HEK293T (cell line): ENCODE measurements around the gene ITGAD.

ENCODE experiments used
- CTCF ChIA-PET: fragments of 350-600 bp; formaldehyde crosslinking; extraction: SDS; loops from one replicate; lab custom pipeline; 2021; ENCODE audit warnings: antibody characterized with exemption, inconsistent platforms; lab: Yijun Ruan, JAX
- POLR2A ChIA-PET: fragments of 350-600 bp; formaldehyde crosslinking; extraction: SDS; loops from one replicate; lab custom pipeline; 2020; ENCODE audit warnings: antibody characterized with exemption, inconsistent platforms; lab: Yijun Ruan, JAX
- DNase-seq: peaks from one replicate; pipeline ENCODE4 v3.0.0; 2012; ENCODE audit warnings: mixed read lengths; ENCODE audit errors: extremely low spot score
- ARNT ChIP-seq: fragments of 450-650 bp; IDR thresholded peaks from 2 replicates; pipeline ENCODE4 v1.6.1; 2017; ENCODE audit warnings: mild to moderate bottlenecking
- BHLHE40 ChIP-seq: fragments of 450-650 bp; IDR thresholded peaks from 2 replicates; pipeline ENCODE4 v1.6.1; 2016; ENCODE audit warnings: mild to moderate bottlenecking, moderate library complexity, borderline replicate concordance
- CTBP1 ChIP-seq: fragments of 450-650 bp; IDR thresholded peaks from 2 replicates; pipeline ENCODE4 v1.6.1; 2016; ENCODE audit warnings: borderline replicate concordance
- ELF4 ChIP-seq: fragments of 450-650 bp; IDR thresholded peaks from 2 replicates; pipeline ENCODE4 v1.6.1; 2017; ENCODE audit warnings: antibody characterized with exemption
- FOXA1 ChIP-seq: fragments of 450-650 bp; IDR thresholded peaks from 2 replicates; pipeline ENCODE4 v1.6.1; 2016; ENCODE audit warnings: mild to moderate bottlenecking
- FOXK2 ChIP-seq: fragments of 450-650 bp; IDR thresholded peaks from 2 replicates; pipeline ENCODE4 v1.6.1; 2016; ENCODE audit warnings: mild to moderate bottlenecking
- FOXM1 ChIP-seq: fragments of 450-650 bp; IDR thresholded peaks from 2 replicates; pipeline ENCODE4 v1.6.1; 2017; ENCODE audit warnings: mild to moderate bottlenecking, borderline replicate concordance
- HDGF ChIP-seq: fragments of 450-650 bp; IDR thresholded peaks from 2 replicates; pipeline ENCODE4 v1.6.1; 2017; ENCODE audit warnings: antibody characterized with exemption, borderline replicate concordance
- L3MBTL2 ChIP-seq: fragments of 450-650 bp; conservative IDR thresholded peaks from 2 replicates; pipeline ENCODE4 v1.6.1; 2016; ENCODE audit warnings: mild to moderate bottlenecking
- LEF1 ChIP-seq: fragments of 450-650 bp; IDR thresholded peaks from 2 replicates; pipeline ENCODE4 v1.6.1; 2017; ENCODE audit warnings: mild to moderate bottlenecking, borderline replicate concordance
- NFRKB ChIP-seq: fragments of 450-650 bp; IDR thresholded peaks from 2 replicates; pipeline ENCODE4 v1.6.1; 2016; ENCODE audit warnings: mild to moderate bottlenecking, moderate library complexity
- SP1 ChIP-seq: fragments of 450-650 bp; IDR thresholded peaks from 2 replicates; pipeline ENCODE4 v1.6.1; 2017
- SUZ12 ChIP-seq: fragments of 450-650 bp; IDR thresholded peaks from 2 replicates; pipeline ENCODE4 v1.6.1; 2016; ENCODE audit warnings: mild to moderate bottlenecking
- TARDBP ChIP-seq: fragments of 450-650 bp; IDR thresholded peaks from 2 replicates; pipeline ENCODE4 v1.6.1; 2016
- ZNF384 ChIP-seq: fragments of 450-650 bp; IDR thresholded peaks from 2 replicates; pipeline ENCODE4 v1.6.1; 2016
- TF ChIP-seq, protein P1 (sequence below): fragments of 450-650 bp; IDR thresholded peaks from 2 replicates; pipeline ENCODE4 v1.6.1; 2016

The ITGAD gene

GRCh38 chr16:31400191-31400590 is 7.1 kb downstream of the ITGAD start:
- TF ChIP-seq HDGF (no peak), FOXM1 (no peak), ELF4 (no peak), SUZ12 (no peak), FOXA1 (no peak)
- TF ChIP-seq, protein P1, sequence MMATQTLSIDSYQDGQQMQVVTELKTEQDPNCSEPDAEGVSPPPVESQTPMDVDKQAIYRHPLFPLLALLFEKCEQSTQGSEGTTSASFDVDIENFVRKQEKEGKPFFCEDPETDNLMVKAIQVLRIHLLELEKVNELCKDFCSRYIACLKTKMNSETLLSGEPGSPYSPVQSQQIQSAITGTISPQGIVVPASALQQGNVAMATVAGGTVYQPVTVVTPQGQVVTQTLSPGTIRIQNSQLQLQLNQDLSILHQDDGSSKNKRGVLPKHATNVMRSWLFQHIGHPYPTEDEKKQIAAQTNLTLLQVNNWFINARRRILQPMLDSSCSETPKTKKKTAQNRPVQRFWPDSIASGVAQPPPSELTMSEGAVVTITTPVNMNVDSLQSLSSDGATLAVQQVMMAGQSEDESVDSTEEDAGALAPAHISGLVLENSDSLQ = no peak
- CTCF ChIA-PET = no interaction called here
- POLR2A ChIA-PET = no interaction called here
- DNase-seq = no peak

GRCh38 chr16:31401436-31401835 is 8.3 kb downstream of the ITGAD start:
- no peak for DNase-seq
- POLR2A ChIA-PET = no interaction called here
- CTCF ChIA-PET = no interaction called here
- TF ChIP-seq BHLHE40 = no peak
- no peak for TF ChIP-seq TARDBP
- no peak for TF ChIP-seq FOXK2
- TF ChIP-seq ELF4 = no peak
- TF ChIP-seq HDGF = no peak
- TF ChIP-seq FOXA1 = no peak
- TF ChIP-seq FOXM1 = no peak

- TF ChIP-seq CTBP1 (no peak), SP1 (no peak), HDGF (no peak), ELF4 (no peak), ARNT (no peak), SUZ12 (no peak), FOXM1 (no peak), NFRKB (no peak), ZNF384 (no peak), LEF1 (no peak), FOXK2 (no peak), TARDBP (no peak), FOXA1 (no peak), BHLHE40 (no peak), L3MBTL2 (no peak)
- TF ChIP-seq, protein P1 = no peak
- POLR2A ChIA-PET = no interaction called here
- CTCF ChIA-PET = interaction anchor here (0.7 kb wide), 1 partner anchor 156 kb away, joined by 3 read pairs; no protein-coding TSS in a partner anchor
- DNase-seq = no peak
Observed at GRCh38 chr16:31402687-31403086, 9.6 kb downstream of the ITGAD start.

GRCh38 chr16:31403590-31404352 is 10.6 kb downstream of the ITGAD start:
- ChIA-PET CTCF (interaction anchor here (0.6 kb wide), 1 partner anchor 1674 kb away, joined by 3 read pairs; no protein-coding TSS in a partner anchor), POLR2A (no interaction called here)
- TF ChIP-seq ELF4 (no peak), ARNT (no peak), BHLHE40 (no peak), FOXM1 (no peak), L3MBTL2 (no peak), SUZ12 (no peak), FOXA1 (no peak), HDGF (no peak)
- DNase-seq = no peak

DNA sequence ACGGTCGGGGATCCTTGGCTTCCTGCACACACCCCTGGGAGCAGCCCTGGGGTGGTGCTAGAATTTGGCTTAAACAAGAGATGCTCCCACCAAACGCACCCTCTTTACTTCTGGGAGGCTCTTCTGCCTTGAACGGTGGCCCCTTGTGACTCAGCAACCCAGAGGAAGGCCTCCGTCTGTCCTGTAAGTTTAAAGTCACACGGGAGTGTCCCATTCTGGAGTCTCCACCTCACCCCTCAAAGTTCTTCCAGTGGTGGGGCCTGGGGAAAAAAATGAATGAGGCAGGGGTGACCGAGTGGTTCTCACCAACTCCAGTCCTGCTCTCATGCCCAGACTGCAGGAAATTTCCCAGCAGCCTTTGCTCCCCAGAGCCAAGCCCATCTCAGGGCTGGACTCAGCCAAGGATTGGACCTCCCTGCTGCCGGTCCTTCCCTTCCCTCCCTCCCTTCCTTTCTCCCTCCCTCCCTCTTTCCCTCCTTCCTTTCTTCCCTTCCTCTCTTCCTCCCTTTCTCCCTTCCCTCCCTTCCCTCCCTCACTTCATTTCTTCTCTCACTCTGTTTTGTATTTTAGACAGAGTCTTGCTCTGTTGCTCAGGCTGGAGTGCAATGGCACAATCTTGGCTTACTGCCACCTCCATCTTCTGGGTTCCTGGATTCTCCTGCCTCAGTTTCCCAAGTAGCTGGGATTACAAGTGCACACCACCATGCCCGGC is 11.4 kb downstream of the ITGAD start:
- ChIA-PET POLR2A (no interaction called here), CTCF (no interaction called here)
- peak; percentile 53 for TF ChIP-seq L3MBTL2
- TF ChIP-seq ZNF384 = no peak
- TF ChIP-seq FOXA1 = no peak
- TF ChIP-seq, protein P1 = peak; percentile 98
- no peak for TF ChIP-seq HDGF
- TF ChIP-seq TARDBP = no peak
- TF ChIP-seq BHLHE40 = no peak
- DNase-seq = peak; percentile 88

DNA sequence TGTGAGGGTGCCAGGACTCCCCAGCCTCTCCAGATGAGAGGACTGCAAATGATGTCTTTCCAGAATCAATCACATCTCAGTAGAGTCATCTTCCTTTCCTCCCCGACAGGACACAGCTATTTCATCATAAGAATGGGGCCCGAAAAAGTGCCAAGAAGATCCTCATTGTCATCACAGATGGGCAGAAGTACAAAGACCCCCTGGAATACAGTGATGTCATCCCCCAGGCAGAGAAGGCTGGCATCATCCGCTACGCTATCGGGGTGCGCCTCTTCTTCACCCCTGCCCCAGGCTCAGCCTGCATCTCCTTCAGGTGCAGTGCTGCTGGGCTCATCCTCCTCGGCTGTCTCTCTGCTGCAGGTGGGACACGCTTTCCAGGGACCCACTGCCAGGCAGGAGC is 14.3 kb downstream of the ITGAD start:
- ChIA-PET POLR2A (no interaction called here), CTCF (no interaction called here)
- DNase-seq = no peak
- TF ChIP-seq ARNT = no peak

- POLR2A ChIA-PET = no interaction called here
- DNase-seq = no peak
- CTCF ChIA-PET = no interaction called here
- TF ChIP-seq ARNT = no peak
- TF ChIP-seq SP1 = no peak
- TF ChIP-seq TARDBP = no peak
- TF ChIP-seq, protein P1 = no peak
- TF ChIP-seq LEF1 = no peak
- TF ChIP-seq HDGF = no peak
- TF ChIP-seq FOXK2 = no peak
- no peak for TF ChIP-seq CTBP1
- no peak for TF ChIP-seq FOXA1
- no peak for TF ChIP-seq FOXM1
- TF ChIP-seq ELF4 = no peak
- TF ChIP-seq L3MBTL2 = no peak
- no peak for TF ChIP-seq ZNF384
Observed at GRCh38 chr16:31409433-31409832, 16.3 kb downstream of the ITGAD start.
